ENCODE data around the gene MYH7. TPM values are rescaled to one million over a fixed set of nuclear protein-coding genes. Genes with fewer than 3 reads are reported as not detected.
"Not testable (repeated sequence)": the region's sequence is repeated elsewhere in the genome, so short reads cannot be mapped to it uniquely, and the experiment has no call there.

The MYH7 gene
- total RNA-seq, 2 donors from 2014 or later = 0.28 to 40.1 TPM

DNA sequence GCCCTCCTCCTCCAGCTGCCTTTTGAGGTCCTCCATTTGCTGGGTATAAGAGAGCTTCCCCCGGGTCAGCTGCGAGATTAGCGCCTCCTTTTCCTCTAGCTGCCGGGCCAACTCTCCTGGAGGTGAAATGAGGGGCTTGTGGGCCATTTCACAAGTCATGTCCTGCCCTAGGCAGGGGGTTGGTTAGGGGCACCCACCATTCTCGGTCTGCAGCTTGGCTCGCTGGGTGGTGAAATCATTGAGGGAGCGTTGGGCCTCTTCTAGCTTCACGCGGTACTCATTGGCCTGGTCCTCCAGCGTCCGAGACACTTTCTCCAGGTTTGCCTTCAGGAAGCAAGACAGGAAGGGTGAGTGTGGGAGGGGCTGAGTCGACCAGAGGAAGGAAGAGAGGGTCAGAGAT, 46.1 kb downstream of the MYH7 start:
- 80% methylated on average over 12 of the region's 12 CpGs for WGBS
- Histone ChIP-seq H3K36me3 (no peaks in the 10 kb centered on the region), H3K27me3 (replicated peaks; ENCODE audit: insufficient read depth) (no peaks in the 10 kb centered on the region), H3K4me1 (replicated peaks) (no peaks in the 10 kb centered on the region), H3K9me3 (no peaks in the 10 kb centered on the region), H3K27ac (no peak overlapping the region), H3K4me3 (no peak overlapping the region)
- no peak for DNase-seq (ENCODE audit: low spot score)
- TF ChIP-seq, protein P1, sequence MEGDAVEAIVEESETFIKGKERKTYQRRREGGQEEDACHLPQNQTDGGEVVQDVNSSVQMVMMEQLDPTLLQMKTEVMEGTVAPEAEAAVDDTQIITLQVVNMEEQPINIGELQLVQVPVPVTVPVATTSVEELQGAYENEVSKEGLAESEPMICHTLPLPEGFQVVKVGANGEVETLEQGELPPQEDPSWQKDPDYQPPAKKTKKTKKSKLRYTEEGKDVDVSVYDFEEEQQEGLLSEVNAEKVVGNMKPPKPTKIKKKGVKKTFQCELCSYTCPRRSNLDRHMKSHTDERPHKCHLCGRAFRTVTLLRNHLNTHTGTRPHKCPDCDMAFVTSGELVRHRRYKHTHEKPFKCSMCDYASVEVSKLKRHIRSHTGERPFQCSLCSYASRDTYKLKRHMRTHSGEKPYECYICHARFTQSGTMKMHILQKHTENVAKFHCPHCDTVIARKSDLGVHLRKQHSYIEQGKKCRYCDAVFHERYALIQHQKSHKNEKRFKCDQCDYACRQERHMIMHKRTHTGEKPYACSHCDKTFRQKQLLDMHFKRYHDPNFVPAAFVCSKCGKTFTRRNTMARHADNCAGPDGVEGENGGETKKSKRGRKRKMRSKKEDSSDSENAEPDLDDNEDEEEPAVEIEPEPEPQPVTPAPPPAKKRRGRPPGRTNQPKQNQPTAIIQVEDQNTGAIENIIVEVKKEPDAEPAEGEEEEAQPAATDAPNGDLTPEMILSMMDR (IDR thresholded peaks at IDR 0.05) = no peak
- TF ChIP-seq POLR2AphosphoS5 (IDR thresholded peaks at IDR 0.05) (no peak), POLR2A (IDR thresholded peaks at IDR 0.05) (no peak)
- intact Hi-C loops (cut with DNase I) = no loop called here

DNA sequence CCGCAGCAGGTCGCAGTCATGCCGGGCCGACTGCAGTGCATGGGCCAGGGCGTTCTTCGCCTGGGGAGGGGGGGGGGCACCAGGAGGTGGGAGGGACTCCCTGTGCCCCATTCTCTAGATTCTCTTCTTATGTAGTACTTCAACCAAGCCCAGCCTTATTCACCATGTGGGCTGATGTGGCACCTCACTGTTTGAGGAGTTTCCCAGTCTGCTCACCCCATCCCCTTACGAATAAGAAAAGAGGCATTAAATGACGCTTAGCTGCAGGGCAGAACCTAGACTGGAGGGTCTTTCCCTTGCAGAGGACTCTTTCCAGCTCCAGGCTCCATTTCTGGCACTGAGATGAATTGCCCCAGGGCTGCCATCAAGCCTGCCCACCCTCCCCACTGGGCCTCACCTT, 46.5 kb downstream of the MYH7 start:
- H3K4me3 ChIP-seq = no peak overlapping the region
- 89% methylated on average over 8 of the region's 8 CpGs for WGBS
- TF ChIP-seq, protein P1 (IDR thresholded peaks at IDR 0.05) = no peak
- DNase-seq (ENCODE audit: low spot score) = no peak
- no peak overlapping the region for H3K27ac ChIP-seq
- no peaks in the 10 kb centered on the region for H3K27me3 ChIP-seq (replicated peaks; ENCODE audit: insufficient read depth)
- intact Hi-C loops (cut with DNase I) = no loop called here
- no peaks in the 10 kb centered on the region for H3K4me1 ChIP-seq (replicated peaks)
- no peaks in the 10 kb centered on the region for H3K36me3 ChIP-seq
- no peaks in the 10 kb centered on the region for H3K9me3 ChIP-seq

DNA sequence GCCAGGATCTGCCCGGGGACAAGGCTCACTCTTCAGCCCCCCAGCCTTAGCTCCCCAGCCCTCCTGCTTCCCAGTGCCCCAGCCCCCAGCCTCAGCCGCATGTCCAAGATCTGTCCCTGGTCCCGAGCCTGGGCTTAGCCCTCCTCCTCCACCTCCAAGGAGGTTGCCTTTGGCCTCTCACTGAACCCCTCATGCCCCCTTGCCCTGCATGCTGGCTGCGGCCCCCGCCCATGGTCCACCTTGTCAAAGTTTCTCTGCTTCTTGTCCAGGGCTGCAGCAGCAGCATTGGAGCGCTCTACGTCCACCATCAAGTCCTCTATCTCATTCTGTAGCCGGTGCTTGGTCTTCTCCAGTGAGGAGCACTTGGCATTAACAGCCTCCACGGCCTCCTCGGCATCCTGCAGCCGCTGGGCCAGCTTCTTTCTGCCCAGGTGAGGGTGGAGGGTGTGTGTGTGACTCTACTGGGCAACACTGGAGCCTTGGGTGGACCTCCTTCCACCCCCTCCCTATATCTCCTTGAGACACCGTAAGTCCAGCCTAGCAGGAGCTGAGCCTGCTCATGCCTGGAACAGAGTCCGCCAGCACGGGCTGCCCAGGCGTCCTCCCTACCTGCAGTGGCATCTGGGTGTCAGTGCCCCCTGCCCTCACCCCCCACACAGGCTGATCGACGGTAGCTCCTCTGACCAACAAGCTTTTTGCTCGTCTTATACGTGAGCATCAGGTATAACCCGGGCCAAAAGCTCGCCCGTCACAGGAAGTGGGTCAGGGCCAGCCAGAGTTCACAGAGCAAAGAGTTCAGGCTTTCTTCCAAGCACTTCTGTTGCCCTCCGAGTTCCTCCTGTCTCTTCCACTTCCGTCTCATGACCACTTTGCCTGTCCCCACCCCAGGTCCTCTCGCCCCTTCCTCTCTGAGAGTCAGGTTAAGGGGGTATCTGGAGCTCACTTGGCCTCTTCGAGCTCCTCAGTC, 47.3 kb downstream of the MYH7 start:
- Histone ChIP-seq H3K27ac (no peak overlapping the region), H3K4me1 (replicated peaks) (no peaks in the 10 kb centered on the region), H3K27me3 (replicated peaks; ENCODE audit: insufficient read depth) (no peaks in the 10 kb centered on the region), H3K4me3 (no peak overlapping the region), H3K36me3 (no peaks in the 10 kb centered on the region), H3K9me3 (no peaks in the 10 kb centered on the region)
- intact Hi-C loops (cut with DNase I) = no loop called here
- 81% methylated on average over 26 of the region's 26 CpGs for WGBS
- no peak for TF ChIP-seq POLR2A (IDR thresholded peaks at IDR 0.05)
- TF ChIP-seq, protein P1 (IDR thresholded peaks at IDR 0.05) = no peak
- no peak for TF ChIP-seq POLR2AphosphoS5 (IDR thresholded peaks at IDR 0.05)
- DNase-seq (ENCODE audit: low spot score) = no peak

DNA sequence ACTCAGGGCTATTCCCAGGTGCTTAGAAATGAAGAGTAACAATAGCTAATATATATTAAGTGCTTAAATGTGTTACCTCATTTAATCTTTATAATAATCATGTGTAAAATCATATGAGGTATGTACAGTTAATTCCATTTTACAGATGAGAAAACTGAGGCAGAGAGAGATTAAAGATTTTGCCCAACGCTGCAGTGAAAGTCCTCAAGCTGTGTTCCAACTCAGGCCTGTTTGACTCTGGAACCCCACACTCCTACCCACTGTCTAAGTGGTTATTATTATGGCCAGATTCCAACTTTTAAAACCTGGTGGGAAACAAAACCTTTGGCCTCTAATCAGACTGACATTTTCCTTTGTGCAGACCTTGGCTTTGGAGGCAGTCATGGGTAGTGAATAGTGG, 48.5 kb downstream of the MYH7 start:
- 83% methylated on average over 1 of the region's 1 CpG for WGBS
- Histone ChIP-seq H3K36me3 (no peaks in the 10 kb centered on the region), H3K27me3 (replicated peaks; ENCODE audit: insufficient read depth) (no peaks in the 10 kb centered on the region), H3K9me3 (no peaks in the 10 kb centered on the region), H3K27ac (no peak overlapping the region), H3K4me3 (no peak overlapping the region), H3K4me1 (replicated peaks) (no peaks in the 10 kb centered on the region)
- TF ChIP-seq, protein P1 (IDR thresholded peaks at IDR 0.05) = no peak
- TF ChIP-seq POLR2AphosphoS5 (IDR thresholded peaks at IDR 0.05) = no peak
- TF ChIP-seq POLR2A (IDR thresholded peaks at IDR 0.05) = no peak
- DNase-seq (ENCODE audit: low spot score) = no peak
- intact Hi-C loops (cut with DNase I) = no loop called here

DNA sequence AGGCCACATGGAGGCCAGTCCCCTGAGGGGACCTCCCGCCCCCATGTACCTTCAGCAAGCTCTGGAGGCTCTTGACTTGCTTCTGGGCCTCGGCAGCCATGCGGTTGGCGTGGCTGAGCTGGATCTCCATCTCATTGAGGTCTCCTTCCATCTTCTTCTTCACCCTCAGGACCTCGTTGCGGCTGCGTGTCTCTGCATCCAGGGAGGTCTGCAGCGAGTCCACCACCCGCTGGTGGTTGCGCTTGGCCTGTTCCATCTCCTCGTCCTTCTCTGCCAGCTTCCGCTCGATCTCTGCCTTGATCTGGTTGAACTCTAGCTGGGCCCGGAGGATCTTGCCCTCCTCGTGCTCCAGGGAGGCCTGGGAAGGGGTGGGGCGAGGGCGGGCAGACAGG, 49.2 kb downstream of the MYH7 start:
- H3K4me1 ChIP-seq (replicated peaks); H3K4me3 ChIP-seq; H3K27ac ChIP-seq; H3K9me3 ChIP-seq; H3K36me3 ChIP-seq; DNase-seq (ENCODE audit: low spot score); intact Hi-C loops (cut with DNase I); H3K27me3 ChIP-seq (replicated peaks; ENCODE audit: insufficient read depth): not testable (repeated sequence)
- 91% methylated on average over 16 of the region's 17 CpGs for WGBS
